ENCODE measurements around the gene TLCD2.
"Not testable (repeated sequence)": the region's sequence is repeated elsewhere in the genome, so short reads cannot be mapped to it uniquely, and the experiment has no call there.

The TLCD2 gene

GRCh38 chr17:1684378-1685189 is 25.6 kb downstream of the TLCD2 start, which contains the start of gene PRPF8:
Gene PRPF8 (minus strand): TSS chr17:1684867. CDS start chr17:1684571, 296 bp downstream.
- DNase-seq = peak; percentile 100

DNA sequence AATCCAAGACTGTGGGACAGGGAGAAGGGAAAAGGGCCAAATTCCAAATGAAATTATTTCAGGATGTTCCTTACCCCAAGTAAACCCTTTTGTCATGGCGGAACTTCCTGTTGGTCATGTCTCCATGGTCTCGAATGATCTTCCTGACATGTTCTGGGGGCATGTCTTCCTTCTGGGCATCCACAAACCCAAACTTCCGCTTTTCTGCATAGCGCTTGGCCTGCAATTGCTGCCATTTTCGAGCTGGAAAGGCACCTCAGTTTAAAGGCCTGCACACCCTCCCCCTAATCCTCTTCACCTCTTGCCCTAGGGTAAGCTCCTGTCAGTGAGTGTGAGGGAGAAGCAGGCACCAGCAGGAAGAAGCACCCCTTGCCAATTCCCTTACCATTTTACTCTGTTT is 26.7 kb downstream of the TLCD2 start:
- DNase-seq = no peak

- no peak for DNase-seq
Measured at GRCh38 chr17:1676401-1676800, 33.8 kb downstream of the TLCD2 start.

GRCh38 chr17:1673041-1673785 is 37.0 kb downstream of the TLCD2 start:
- peak; percentile 41 for DNase-seq

- DNase-seq = not testable (repeated sequence)
Measured at GRCh38 chr17:1663934-1664333, 46.2 kb downstream of the TLCD2 start.

GRCh38 chr17:1661045-1661444 is 49.1 kb downstream of the TLCD2 start:
- DNase-seq = no peak

DNA sequence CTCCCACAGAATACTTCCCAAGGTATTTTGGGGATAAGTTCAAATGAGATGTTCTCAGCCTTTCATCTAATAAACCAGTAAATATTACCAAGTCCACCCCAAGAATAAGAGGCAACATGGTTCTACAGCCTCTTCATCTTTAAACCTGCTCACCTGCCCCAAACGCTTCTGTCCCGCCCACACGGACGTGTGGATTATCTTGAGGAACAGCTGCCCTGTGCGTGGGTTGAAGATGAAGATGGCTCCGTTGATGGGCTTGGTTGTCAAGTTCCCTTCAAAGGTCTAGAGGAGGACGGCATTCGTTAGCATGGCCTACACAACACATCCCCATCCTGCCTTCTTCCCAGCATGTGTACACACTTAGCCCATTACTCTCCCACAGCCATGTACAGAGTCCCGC is 52.1 kb downstream of the TLCD2 start:
- no peak for DNase-seq

GRCh38 chr17:1653735-1654134 is 56.4 kb downstream of the TLCD2 start:
- no peak for DNase-seq

DNA sequence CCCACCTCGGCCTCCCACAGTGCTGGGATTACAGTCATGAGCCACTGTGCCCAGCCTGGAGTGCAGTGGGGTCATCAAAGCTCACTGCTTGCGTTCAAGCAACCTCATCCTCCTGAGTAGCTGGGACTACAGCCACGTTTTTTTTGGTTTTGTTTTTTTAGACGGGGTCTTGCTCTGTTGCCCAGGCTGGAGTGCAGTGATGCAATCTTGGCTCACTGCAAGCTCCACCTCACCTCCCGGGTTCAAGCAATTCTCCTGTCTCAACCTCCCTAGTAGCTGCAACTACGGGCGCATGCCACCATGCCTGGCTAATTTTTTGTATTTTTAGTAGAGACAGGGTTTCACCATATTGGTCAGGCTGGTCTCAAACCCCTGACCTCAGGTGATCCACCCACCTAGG is 57.4 kb downstream of the TLCD2 start:
- not testable (repeated sequence) for DNase-seq
